ENCODE results near the gene TNFAIP8.
"Not testable (repeated sequence)": the region's sequence is repeated elsewhere in the genome, so short reads cannot be mapped to it uniquely, and the experiment has no call there.

TNFAIP8 gene

GRCh38 chr5:119427060-119427459, 71.2 kb downstream of the TNFAIP8 start:
- DNase-seq (ENCODE audit: low read depth in 2 of 2) = no peak

GRCh38 chr5:119427596-119427995, 71.8 kb downstream of the TNFAIP8 start:
- DNase-seq (ENCODE audit: low read depth in 2 of 2) = not testable (repeated sequence)

- not testable (repeated sequence) for DNase-seq (ENCODE audit: low read depth in 2 of 2)
These were observed 72.3 kb downstream of the TNFAIP8 start for GRCh38 chr5:119428166-119428565.

- not testable (repeated sequence) for DNase-seq (ENCODE audit: low read depth in 2 of 2)
These were observed 72.8 kb downstream of the TNFAIP8 start for GRCh38 chr5:119428574-119428973.

GRCh38 chr5:119432674-119433237, 76.9 kb downstream of the TNFAIP8 start:
- not testable (repeated sequence) for DNase-seq (ENCODE audit: low read depth in 2 of 2)

GRCh38 chr5:119435436-119436132, 79.8 kb downstream of the TNFAIP8 start:
- DNase-seq (ENCODE audit: low read depth in 2 of 2) = peak; percentile 41 to 59

- DNase-seq (ENCODE audit: low read depth in 2 of 2) = not testable (repeated sequence)
These were observed 82.2 kb downstream of the TNFAIP8 start for GRCh38 chr5:119437785-119438586.

- not testable (repeated sequence) for DNase-seq (ENCODE audit: low read depth in 2 of 2)
These were observed 82.7 kb downstream of the TNFAIP8 start for GRCh38 chr5:119438587-119438917.

GRCh38 chr5:119439140-119439631, 83.4 kb downstream of the TNFAIP8 start:
- DNase-seq (ENCODE audit: low read depth in 2 of 2) = no peak

- DNase-seq (ENCODE audit: low read depth in 2 of 2) = not testable (repeated sequence)
These were observed 83.8 kb downstream of the TNFAIP8 start for GRCh38 chr5:119439632-119440031.

- DNase-seq (ENCODE audit: low read depth in 2 of 2) = not testable (repeated sequence)
These were observed 88.8 kb downstream of the TNFAIP8 start for GRCh38 chr5:119444643-119445042.

- no peak for DNase-seq (ENCODE audit: low read depth in 2 of 2)
These were observed 89.7 kb downstream of the TNFAIP8 start for GRCh38 chr5:119445544-119445943.

Measured in stimulated activated CD4-positive, alpha-beta T cell treated with anti-CD3 and anti-CD28 coated beads, Interleukin-4, amount 100 ng/mL, for 48 hours (primary cell).